ENCODE results near the gene LRP5.

DNA sequence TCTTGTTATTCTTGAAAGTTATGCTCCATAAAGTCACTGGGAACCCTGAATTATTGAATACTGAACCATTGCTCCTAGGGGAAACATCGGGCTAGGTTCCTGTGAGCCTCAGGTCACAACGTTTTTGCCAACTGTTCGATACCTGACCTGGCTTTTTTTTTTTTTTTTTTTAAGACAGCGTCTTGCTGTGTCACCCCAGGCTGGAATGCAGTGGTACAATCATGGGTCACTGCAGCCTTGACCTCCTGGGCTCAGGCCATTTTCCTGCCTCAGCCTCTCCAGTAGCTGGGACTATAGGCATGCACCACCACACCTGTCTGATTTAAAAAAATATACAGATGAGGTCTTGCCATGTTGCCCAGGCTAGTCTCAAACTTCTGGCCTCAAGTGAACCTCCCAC, 22.5 kb downstream of the LRP5 start:
- TF ChIP-seq, protein P1, sequence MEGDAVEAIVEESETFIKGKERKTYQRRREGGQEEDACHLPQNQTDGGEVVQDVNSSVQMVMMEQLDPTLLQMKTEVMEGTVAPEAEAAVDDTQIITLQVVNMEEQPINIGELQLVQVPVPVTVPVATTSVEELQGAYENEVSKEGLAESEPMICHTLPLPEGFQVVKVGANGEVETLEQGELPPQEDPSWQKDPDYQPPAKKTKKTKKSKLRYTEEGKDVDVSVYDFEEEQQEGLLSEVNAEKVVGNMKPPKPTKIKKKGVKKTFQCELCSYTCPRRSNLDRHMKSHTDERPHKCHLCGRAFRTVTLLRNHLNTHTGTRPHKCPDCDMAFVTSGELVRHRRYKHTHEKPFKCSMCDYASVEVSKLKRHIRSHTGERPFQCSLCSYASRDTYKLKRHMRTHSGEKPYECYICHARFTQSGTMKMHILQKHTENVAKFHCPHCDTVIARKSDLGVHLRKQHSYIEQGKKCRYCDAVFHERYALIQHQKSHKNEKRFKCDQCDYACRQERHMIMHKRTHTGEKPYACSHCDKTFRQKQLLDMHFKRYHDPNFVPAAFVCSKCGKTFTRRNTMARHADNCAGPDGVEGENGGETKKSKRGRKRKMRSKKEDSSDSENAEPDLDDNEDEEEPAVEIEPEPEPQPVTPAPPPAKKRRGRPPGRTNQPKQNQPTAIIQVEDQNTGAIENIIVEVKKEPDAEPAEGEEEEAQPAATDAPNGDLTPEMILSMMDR (IDR thresholded peaks at IDR 0.05): no peak
- TF ChIP-seq POLR2A (IDR thresholded peaks at IDR 0.05): no peak

All from testis (tissue), 2 donors.